HEK293 (cell line): ENCODE data around the gene DDX50.
A peak's percentile ranks its signal among the peaks of the same experiment; 100 is the strongest.
"Not testable (repeated sequence)": the region's sequence is repeated elsewhere in the genome, so short reads cannot be mapped to it uniquely, and the experiment has no call there.

Experiments
- CTCF ChIA-PET: fragments of 350-600 bp; formaldehyde crosslinking; extraction: SDS; loops from one replicate; lab custom pipeline; 2021; ENCODE audit warnings: antibody characterized with exemption; lab: Yijun Ruan, JAX
- POLR2A ChIA-PET: fragments of 300-600 bp; formaldehyde crosslinking; extraction: SDS; loops from one replicate; lab custom pipeline; 2020; ENCODE audit warnings: antibody characterized with exemption, inconsistent platforms; lab: Yijun Ruan, JAX
- H3K27ac ChIP-seq: fragments of 200-500 bp; sonication (Bioruptor generic); 2 replicates; pipeline ENCODE4 v1.5.1; 2014; ENCODE audit warnings: low read depth, low read length, control low read depth, inconsistent platforms; ENCODE audit errors: extremely low read depth
- H3K36me3 ChIP-seq, 2 experiments: fragments of 200-500 bp in 1 of 2; sonication (Bioruptor generic) in 1 of 2; 1 replicate in 1 of 2; 2 replicates in 1 of 2; pipeline ENCODE4 v1.5.1; 2014 to 2017; ENCODE audit warnings: inconsistent platforms in 2 of 2, low read length in 2 of 2; ENCODE audit not compliant: control insufficient read depth in 2 of 2, insufficient read depth in 1 of 2
- H3K4me1 ChIP-seq: fragments of 200-500 bp; sonication (Bioruptor generic); 2 replicates; pipeline ENCODE4 v1.5.1; 2014; ENCODE audit warnings: mild to moderate bottlenecking, low read length, inconsistent platforms; ENCODE audit not compliant: control insufficient read depth, insufficient read depth
- H3K4me3 ChIP-seq: 2 replicates; pipeline ENCODE4 v1.5.1; 2011; ENCODE audit warnings: low read depth, mild to moderate bottlenecking, control low read depth, low read length, moderate library complexity
- H3K9me3 ChIP-seq: fragments of 200-500 bp; sonication (Bioruptor generic); 2 replicates; pipeline ENCODE4 v1.5.1; 2014; ENCODE audit warnings: low read depth, low read length, inconsistent platforms; ENCODE audit not compliant: control insufficient read depth, insufficient read depth
- HIC1 ChIP-seq: fragments of 450-650 bp; formaldehyde crosslinking; IDR thresholded peaks from 2 replicates; pipeline ENCODE4 v1.5.1; 2016; ENCODE audit warnings: missing biosample characterization, missing genetic modification characterization
- HOXC10 ChIP-seq: sonication (generic); formaldehyde crosslinking; IDR thresholded peaks from 2 replicates; pipeline ENCODE4 v1.8.1; 2023; ENCODE audit warnings: mild to moderate bottlenecking, missing genetic modification reagents
- PRDM1 ChIP-seq: fragments of 450-650 bp; formaldehyde crosslinking; IDR thresholded peaks from 2 replicates; pipeline ENCODE4; 2016; ENCODE audit warnings: missing biosample characterization, missing genetic modification characterization
- SALL2 ChIP-seq: fragments of 450-650 bp; formaldehyde crosslinking; IDR thresholded peaks from 2 replicates; pipeline ENCODE4 v1.5.0; 2017; ENCODE audit warnings: missing biosample characterization, mild to moderate bottlenecking, missing genetic modification characterization, borderline replicate concordance
- TRIM28 ChIP-seq: IDR thresholded peaks from 2 replicates; pipeline ENCODE4 v1.6.1; 2011; ENCODE audit warnings: low read length, control low read depth, borderline replicate concordance
- ZEB2 ChIP-seq: fragments of 450-650 bp; formaldehyde crosslinking; IDR thresholded peaks from 2 replicates; pipeline ENCODE4 v1.5.1; 2016; ENCODE audit warnings: missing biosample characterization, missing genetic modification characterization
- ZNF112 ChIP-seq: fragments of 450-650 bp; formaldehyde crosslinking; IDR thresholded peaks from 2 replicates; pipeline ENCODE4 v1.5.0; 2017; ENCODE audit warnings: missing biosample characterization, missing genetic modification characterization
- ZNF155 ChIP-seq: fragments of 450-650 bp; formaldehyde crosslinking; IDR thresholded peaks from 2 replicates; pipeline ENCODE4 v1.5.1; 2016; ENCODE audit warnings: missing biosample characterization, missing genetic modification characterization
- ZNF202 ChIP-seq: fragments of 450-650 bp; formaldehyde crosslinking; IDR thresholded peaks from 2 replicates; pipeline ENCODE4 v1.5.1; 2016; ENCODE audit warnings: missing biosample characterization, missing genetic modification characterization, borderline replicate concordance
- ZNF366 ChIP-seq: fragments of 450-650 bp; formaldehyde crosslinking; conservative IDR thresholded peaks from 2 replicates; pipeline ENCODE4 v1.5.1; 2016; ENCODE audit warnings: missing biosample characterization, missing genetic modification characterization
- ZNF398 ChIP-seq: fragments of 450-650 bp; formaldehyde crosslinking; IDR thresholded peaks from 2 replicates; pipeline ENCODE4 v1.5.1; 2017; ENCODE audit warnings: missing biosample characterization, missing genetic modification characterization
- ZNF623 ChIP-seq: fragments of 450-650 bp; formaldehyde crosslinking; IDR thresholded peaks from 2 replicates; pipeline ENCODE4 v1.5.1; 2016; ENCODE audit warnings: missing biosample characterization, missing genetic modification characterization
- ZNF791 ChIP-seq: fragments of 450-650 bp; formaldehyde crosslinking; IDR thresholded peaks from 2 replicates; pipeline ENCODE4 v1.5.1; 2016; ENCODE audit warnings: missing biosample characterization, missing genetic modification characterization
- ZNF792 ChIP-seq: fragments of 450-650 bp; formaldehyde crosslinking; IDR thresholded peaks from 2 replicates; pipeline ENCODE4 v1.5.1; 2016; ENCODE audit warnings: missing biosample characterization, missing genetic modification characterization
- TF ChIP-seq, protein P1 (sequence below): fragments of 450-650 bp; formaldehyde crosslinking; conservative IDR thresholded peaks from 2 replicates; pipeline ENCODE4 v1.5.1; 2016; ENCODE audit warnings: low read depth, missing biosample characterization, missing genetic modification characterization

DDX50 gene

GRCh38 chr10:68925489-68925888 lies 24.4 kb downstream of the DDX50 start:
- ChIA-PET POLR2A (no interaction called here), CTCF (interaction anchor here (1.0 kb wide), 1 partner anchor 17 kb away, joined by 4 read pairs; no protein-coding TSS in a partner anchor)
- no peak overlapping the region for H3K4me3 ChIP-seq
- H3K4me1 ChIP-seq, result no peaks in the 10 kb centered on the region
- TF ChIP-seq ZNF623 (tag by site-specific recombination), result no peak
- TF ChIP-seq, protein P1, sequence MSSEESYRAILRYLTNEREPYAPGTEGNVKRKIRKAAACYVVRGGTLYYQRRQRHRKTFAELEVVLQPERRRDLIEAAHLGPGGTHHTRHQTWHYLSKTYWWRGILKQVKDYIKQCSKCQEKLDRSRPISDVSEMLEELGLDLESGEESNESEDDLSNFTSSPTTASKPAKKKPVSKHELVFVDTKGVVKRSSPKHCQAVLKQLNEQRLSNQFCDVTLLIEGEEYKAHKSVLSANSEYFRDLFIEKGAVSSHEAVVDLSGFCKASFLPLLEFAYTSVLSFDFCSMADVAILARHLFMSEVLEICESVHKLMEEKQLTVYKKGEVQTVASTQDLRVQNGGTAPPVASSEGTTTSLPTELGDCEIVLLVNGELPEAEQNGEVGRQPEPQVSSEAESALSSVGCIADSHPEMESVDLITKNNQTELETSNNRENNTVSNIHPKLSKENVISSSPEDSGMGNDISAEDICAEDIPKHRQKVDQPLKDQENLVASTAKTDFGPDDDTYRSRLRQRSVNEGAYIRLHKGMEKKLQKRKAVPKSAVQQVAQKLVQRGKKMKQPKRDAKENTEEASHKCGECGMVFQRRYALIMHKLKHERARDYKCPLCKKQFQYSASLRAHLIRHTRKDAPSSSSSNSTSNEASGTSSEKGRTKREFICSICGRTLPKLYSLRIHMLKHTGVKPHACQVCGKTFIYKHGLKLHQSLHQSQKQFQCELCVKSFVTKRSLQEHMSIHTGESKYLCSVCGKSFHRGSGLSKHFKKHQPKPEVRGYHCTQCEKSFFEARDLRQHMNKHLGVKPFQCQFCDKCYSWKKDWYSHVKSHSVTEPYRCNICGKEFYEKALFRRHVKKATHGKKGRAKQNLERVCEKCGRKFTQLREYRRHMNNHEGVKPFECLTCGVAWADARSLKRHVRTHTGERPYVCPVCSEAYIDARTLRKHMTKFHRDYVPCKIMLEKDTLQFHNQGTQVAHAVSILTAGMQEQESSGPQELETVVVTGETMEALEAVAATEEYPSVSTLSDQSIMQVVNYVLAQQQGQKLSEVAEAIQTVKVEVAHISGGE (tag by site-specific recombination), result no peak
- TF ChIP-seq HOXC10 (CRISPR knock-in tag), result no peak
- TF ChIP-seq ZNF398, result no peak
- no peak for TF ChIP-seq ZNF202 (tag by site-specific recombination)
- peaks cover 33 to 69% of the 10 kb centered on the region in 2 experiments for H3K36me3 ChIP-seq
- no peak overlapping the region for H3K27ac ChIP-seq
- no peaks in the 10 kb centered on the region for H3K9me3 ChIP-seq

DNA sequence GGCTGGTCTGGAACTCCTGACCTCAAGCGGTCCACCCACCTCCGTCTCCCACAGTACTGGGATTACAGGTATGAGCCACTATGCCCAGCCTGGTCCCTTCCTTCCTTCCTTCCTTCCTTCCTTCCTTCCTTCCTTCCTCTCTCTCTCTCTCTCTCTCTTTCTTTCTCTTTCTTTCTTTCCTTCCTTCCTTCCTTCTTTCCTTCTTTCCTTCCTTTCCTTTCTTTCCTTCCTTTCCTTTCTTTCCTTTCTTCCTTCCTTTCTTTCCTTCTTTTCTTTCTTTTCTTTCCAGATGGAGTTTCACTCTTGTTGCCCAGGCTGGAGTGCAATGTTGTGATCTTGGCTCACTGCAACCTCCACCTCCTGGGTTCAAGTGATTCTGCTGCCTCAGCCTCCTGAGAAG lies 28.0 kb downstream of the DDX50 start:
- H3K9me3 ChIP-seq, H3K4me3 ChIP-seq, H3K4me1 ChIP-seq, H3K27ac ChIP-seq, CTCF ChIA-PET: not testable (repeated sequence)
- H3K36me3 ChIP-seq, result peaks cover 44 to 65% of the 10 kb centered on the region in 2 experiments
- POLR2A ChIA-PET, result interaction anchor here (0.6 kb wide), 1 partner anchor 41 kb away, joined by 6 read pairs; no protein-coding TSS in a partner anchor
- peak; percentile 93 for TF ChIP-seq PRDM1 (tag by site-specific recombination)
- TF ChIP-seq ZNF366 (tag by site-specific recombination), result peak; percentile 97

GRCh38 chr10:68929888-68930287 lies 28.8 kb downstream of the DDX50 start:
- H3K9me3 ChIP-seq, H3K4me1 ChIP-seq, POLR2A ChIA-PET, H3K4me3 ChIP-seq, H3K27ac ChIP-seq, CTCF ChIA-PET: not testable (repeated sequence)
- TF ChIP-seq PRDM1 (tag by site-specific recombination), result peak; percentile 92
- H3K36me3 ChIP-seq, result peaks cover 49 to 67% of the 10 kb centered on the region in 2 experiments

GRCh38 chr10:68932860-68933259 lies 31.7 kb downstream of the DDX50 start:
- H3K4me3 ChIP-seq, POLR2A ChIA-PET, H3K27ac ChIP-seq, H3K9me3 ChIP-seq, H3K4me1 ChIP-seq, CTCF ChIA-PET: not testable (repeated sequence)
- peaks cover 60 to 71% of the 10 kb centered on the region in 2 experiments for H3K36me3 ChIP-seq

DNA sequence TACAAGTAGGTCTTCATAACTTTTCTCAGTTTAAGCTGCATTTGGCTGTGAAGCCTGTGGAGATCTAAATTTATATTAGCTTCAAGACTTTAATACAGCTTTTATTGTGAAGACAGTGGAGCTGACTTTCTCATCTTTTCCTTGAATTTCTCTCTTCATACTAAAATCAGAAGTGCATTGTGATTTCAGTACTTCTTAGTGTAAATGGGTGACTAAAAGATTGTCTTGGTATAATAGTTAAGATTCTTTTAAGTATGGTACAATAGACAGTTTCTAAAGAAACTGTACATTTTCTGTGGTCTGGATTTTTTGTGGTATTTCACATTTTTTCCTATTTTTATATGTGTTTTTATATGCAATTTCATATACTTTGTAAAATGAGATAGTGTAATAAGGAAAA lies 33.9 kb downstream of the DDX50 start:
- Histone ChIP-seq H3K4me1 (peaks cover 3% of the 10 kb centered on the region; the same call in 1 of the 2 replicates), H3K27ac (no peak overlapping the region), H3K36me3 (peaks cover 72 to 78% of the 10 kb centered on the region in 2 experiments), H3K4me3 (no peak overlapping the region), H3K9me3 (no peaks in the 10 kb centered on the region)
- ChIA-PET POLR2A (no interaction called here), CTCF (no interaction called here)
- TF ChIP-seq SALL2 (tag by site-specific recombination) (no peak), ZNF112 (no peak), HIC1 (tag by site-specific recombination) (no peak), ZNF155 (tag by site-specific recombination) (no peak), ZEB2 (tag by site-specific recombination) (no peak), TRIM28 (no peak), ZNF791 (no peak), ZNF792 (tag by site-specific recombination) (no peak)
